HG02970 (cell line): ENCODE data around the gene SEMA3B.
"Not testable (repeated sequence)": the region's sequence is repeated elsewhere in the genome, so short reads cannot be mapped to it uniquely, and the experiment has no call there.

Experiments
- ATAC-seq: cut with Tn5 transposase; IDR thresholded peaks from one replicate; pipeline ENCODE4 v1.9.1; 2021; ENCODE audit warnings: mild to moderate bottlenecking, moderate library complexity, moderate number of reproducible peaks; ENCODE audit not compliant: unreplicated experiment, low FRiP score

SEMA3B gene

DNA sequence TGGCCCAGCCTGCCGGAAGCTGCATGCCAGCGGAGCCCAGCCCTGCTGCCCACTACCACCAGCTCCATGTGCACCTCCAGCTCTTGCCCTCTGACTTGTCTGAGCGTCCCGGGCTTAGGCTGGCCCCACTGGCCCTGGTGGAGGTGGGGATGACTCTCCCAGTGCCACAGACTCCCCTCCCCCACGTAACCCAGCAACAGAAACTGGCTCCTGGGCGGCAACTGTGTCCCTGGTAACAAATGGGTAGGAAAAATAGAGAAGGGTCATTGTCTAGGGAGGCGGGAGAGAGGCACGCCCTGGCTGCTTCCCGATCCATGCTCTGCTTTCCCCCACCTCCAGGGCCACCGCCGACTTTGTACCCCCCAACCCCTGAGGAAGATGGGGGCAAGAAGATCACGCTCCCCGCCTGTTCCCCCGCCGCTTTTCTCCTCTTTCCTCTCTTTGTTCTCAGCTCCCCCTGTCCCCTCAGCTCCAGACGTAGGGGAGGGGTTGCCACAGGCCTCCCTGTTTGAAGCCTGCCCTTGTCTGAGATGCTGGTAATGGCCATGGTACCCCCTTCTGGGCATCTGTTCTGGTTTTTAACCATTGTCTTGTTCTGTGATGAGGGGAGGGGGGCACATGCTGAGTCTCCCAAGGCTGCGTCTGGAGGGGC lies 10.8 kb upstream of the SEMA3B start:
- no peak for ATAC-seq

DNA sequence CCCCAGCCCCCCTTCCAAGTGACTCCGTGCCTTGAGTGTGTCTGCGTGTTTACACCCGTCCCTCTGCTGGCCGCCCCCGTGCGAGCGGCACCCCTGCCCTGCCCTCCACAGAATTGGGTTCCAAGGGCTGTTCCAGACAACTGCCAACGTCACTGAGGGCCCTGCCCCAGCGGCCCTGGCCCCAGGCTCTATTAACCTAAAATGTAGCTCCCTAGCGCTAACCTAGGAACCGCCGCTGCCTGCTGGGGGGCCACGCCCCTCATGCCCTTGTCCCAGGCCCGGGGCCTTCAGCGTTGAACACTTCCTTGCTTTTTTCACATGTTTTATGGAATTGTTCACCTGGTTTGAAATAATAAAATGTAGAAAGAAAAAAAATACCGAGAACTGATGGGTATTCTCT lies 10.0 kb upstream of the SEMA3B start:
- ATAC-seq: no peak

DNA sequence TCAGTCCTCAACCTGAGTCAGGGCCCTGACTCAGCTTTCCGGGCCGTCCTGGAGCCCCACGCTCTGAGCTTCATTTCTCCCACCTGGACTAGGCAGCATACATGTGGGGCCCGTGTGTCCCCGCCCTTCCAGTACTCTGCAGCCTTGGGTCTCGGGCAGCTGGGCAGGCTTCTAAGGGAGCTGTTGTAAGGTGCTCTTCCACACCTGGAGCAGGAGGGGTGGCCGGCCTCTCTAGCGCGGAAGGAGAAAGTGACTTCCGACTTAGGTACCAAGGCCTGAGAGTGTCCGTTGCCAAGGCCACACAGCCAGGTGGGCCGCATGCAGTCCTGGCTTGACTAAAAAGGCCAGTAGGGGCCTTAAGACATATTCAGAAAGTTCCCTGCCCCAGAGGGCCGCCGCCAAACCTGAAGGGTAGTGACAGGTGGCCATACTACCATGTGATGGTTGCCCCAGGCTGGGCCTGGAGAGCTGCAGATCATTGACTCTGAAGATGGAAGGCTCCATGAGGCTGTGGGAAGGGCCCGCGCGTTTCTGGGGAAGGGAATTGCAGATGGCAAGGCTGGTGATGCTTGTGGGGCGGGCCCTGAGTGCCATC lies 9.4 kb upstream of the SEMA3B start:
- ATAC-seq: peak; percentile 21

DNA sequence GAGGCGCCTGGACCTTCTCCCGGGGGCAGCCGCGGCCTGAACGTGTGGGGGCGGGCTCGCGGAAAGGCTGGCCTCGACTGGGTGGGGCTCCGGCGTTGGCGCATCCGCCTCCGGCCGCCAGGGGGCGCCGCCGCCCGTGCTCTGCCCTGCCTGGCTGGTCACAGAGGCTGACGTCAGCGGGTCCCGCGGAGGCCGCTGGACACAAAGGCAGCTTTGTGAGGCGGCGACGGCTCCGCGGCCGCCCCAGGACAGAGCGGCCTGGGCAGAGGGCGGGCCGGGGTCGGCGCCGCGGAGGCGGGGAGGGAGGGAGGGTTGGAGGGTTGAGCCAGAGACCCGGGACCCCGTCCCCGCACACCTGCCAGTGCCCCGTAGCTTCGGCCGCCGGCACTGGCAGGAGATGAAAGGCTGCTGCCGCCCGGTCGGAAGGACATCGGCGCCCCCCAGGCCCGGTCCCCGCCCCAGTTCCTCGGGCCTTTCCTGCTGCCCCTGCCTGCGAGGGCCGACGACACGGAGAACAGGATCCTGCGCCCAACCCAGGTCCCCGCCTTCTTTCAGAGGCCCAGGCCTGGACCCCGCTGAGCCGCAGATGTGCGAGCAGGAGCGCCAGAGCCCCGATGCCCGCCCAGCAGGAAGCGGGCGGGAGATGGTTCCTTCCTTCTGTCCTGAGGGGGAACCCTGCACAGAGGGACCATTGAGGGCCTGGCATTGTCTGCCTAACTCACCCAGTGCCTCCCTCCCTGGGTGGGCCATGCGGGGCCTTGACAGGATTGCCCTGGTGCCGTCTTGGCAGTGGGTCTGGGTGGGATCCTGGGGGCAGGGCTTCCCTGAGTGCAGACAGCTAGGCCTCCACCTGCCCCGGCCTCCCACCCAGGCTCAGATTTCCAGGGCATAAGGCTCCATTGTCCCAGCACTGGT lies 8.7 kb upstream of the SEMA3B start:
- peak; percentile 81 for ATAC-seq

DNA sequence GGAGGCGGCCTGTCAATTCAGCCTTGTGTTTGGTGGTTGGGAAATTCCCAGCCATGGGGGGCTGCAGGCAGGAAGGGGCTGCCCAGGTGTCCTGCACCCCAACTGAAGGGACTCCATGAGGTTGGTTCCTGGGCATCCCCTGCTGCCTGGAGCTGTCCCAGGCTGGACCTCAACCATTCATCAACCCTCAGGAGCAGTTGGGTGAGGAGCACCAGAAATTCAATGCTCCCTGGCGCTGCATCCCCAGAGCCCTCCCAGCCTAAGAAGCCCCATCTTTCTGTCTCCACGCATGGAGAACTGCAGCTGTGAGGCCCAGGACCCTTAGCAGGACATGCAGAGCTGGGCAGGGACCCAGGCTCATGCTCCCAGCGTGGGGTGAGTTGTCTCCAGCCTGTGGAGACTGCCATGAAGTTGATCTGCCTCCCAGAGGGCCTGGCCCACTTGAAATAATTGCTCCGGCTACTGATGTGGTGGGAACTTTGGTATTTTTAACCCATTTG lies 8.0 kb upstream of the SEMA3B start:
- ATAC-seq: no peak

DNA sequence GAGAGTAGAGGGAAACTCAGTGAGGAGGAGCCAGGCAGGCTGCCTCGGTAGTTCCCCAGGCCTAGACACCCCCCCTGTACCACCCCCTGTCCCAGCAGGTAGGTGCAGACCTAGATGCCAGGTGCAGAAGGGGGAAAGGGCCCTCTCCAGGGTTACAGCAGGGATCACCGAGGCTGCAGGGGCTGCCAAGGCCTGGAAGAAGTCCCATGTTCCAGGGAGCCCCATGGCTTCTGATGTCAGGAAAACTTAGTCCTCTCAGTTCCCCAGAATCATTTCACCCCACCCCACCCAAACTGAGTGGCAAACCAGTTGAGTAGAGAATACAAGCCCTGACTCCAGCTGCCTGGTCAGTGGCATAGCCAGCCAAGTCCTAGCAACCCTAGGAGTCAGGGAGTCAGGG lies 7.4 kb upstream of the SEMA3B start:
- no peak for ATAC-seq

DNA sequence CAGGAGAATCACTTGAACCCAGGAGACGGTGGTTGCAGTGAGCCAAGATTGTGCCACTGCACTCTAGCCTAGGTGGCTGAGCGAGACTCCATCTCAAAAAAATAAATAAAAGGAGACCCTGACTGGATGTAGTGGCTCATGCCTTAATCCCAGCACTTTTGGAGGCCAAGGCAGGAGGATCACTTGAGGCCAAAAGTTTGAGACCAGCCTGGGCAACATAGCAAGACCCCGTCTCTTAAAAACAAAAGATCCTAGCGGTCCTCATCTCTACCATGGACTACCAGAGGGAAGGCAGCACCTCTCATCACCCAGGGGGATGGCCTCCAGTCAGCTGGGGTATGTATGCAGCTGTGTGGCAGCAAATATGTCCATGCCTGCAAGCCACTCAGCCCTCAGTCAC lies 6.7 kb upstream of the SEMA3B start:
- not testable (repeated sequence) for ATAC-seq

DNA sequence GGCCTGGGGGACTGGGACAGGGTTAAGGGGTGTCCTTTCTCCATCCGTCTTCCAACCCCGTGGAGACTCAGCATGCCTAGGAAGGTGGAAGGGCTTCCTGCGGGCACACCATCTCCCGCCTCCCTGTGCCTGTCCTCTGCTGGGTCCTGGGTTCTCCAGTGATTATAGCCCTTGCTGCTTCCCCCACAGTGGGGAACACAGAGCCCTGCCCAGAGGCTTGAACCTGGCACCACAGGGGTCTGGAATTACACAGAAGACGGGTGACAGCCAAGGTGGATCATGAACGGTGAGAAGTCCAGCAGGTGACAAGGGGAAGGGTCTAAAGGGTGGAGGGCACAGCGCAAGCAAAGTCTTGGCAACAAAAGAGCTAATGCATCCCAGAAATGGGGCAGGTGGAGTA lies 6.2 kb upstream of the SEMA3B start:
- no peak for ATAC-seq

DNA sequence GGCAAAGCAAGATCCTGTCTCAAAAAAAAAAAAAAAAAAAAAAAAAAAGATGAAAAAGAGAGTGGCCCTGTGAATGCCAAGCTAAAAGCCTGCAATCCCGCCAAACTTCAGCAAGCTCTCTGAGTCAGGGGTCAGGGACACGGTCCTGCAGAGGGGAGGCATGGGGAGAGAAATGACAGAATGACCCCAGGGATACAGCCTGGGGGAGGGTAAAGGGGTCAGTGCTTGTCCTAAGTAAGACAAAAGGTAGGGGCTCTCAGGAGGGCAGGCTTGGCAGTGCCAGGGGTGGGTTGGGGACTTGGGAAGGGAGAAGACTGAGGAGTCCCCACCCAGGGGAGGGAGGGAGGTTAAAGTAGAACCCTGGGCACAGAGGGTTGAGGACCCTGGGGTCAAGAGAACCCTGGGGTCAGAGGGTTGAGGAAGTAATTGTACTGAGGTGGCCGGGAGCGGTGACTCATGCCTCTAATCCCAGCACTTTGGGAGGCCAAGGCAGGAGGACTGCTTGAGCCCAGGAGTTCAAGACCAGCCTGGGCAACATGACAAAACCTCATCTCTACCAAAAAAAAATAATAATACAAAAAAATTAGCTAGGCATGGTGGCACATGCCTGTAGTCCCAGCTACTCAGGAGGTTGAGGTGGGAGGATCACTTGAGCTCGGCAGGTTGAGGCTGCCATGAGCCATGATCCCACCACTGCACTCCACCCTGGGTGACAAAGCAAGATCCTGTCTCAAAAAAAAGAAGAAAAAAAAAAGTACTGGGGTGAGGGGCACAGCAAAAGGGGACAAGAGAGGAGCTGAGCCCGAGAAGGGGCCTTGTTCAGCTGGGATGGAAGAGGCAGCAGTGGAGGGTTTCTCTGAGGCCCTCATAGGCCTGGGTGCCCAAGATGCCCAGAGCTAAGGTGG lies 5.2 kb upstream of the SEMA3B start:
- no peak for ATAC-seq

DNA sequence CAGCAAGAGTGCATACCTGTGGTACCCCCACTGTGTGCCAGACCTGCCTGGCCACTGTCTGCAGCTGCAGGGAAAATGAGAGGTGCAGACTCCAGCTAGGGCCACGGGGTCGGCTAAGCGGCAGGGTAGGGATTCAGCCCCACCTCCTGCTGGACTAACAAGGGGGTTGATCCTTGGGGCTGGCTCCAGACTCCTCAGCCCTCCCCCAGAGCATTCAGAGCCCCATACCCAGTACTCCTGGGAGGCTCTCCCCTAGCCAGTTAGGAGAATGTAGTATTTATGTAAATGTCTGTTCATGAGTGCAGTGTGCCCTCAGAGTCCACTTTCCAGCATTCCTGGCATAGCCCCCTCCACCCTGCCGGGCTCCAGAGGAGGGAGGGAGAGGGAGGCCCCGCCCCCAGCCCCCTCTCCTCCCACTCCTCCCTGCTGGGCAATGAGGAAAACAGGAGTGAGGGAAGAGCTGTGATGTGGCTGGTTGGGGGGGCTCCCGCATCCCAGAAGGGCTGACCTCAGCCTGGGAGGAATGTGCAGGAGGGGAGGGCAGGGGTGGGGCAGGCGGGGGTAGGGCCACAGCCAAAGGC lies 4.5 kb upstream of the SEMA3B start:
- ATAC-seq: no peak

DNA sequence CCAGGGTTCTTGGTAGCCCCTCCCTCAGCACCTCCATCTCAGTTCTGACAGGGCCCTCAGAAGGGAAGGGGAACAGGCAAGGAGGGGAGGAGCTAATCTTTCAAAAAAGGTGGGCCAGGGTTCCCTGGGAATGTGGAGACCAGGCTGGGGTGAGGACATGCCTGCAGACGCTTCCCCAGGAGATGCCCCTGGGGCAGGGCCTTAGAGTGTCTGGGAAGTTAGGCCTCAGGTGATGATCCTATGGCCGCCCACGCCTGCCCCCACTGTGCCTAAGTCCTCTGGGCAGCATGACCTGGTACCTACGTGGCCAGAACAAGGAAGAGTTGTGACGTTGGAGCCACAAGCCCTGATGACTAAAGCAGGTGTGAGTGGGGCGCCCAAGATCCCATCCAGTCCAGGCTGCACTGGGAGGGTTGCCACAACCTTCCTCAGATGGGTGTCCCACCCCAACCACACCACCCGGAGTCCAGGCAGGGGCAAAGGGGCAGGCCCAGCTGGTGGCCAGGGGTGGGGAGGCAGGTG lies 3.9 kb upstream of the SEMA3B start:
- no peak for ATAC-seq

DNA sequence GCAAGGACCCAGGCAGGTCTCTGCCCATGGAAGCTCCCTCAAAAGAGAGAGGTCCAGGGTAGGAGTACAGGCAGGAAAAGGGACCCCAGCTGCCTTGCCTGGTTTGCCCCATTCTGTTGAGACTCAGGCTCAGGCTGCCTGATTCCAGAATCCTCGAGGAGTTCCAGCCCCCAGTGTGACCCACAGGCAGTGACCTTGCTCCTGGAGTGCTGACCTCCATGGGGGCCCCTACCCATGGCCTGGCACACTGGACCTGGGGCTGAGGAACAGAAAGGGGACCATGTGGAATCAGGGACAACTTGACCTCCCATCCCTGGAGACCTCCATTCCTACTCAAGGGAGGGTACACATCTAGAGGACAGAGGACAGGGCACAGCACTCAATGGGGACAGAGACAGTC lies 3.4 kb upstream of the SEMA3B start:
- ATAC-seq: no peak

DNA sequence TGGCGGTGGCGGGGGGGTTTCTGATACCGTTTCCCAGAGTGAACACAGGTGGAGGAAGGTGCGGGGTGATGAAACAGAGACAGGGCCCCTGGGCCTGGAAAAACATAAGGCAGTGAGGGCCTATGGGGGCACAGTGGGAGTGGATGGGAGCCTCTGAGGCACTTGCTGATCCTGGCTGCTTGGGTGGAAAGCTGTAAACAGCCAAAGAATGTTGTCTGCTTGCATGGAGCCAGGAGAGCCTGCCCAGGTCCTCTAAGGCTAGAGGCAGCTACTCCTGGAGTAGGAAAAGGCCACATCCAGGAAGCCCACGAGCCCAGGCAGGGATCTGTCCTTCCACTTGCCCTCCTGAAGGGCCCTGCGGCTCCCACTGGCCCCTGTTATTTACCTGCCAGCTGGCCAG lies 2.9 kb upstream of the SEMA3B start:
- no peak for ATAC-seq

DNA sequence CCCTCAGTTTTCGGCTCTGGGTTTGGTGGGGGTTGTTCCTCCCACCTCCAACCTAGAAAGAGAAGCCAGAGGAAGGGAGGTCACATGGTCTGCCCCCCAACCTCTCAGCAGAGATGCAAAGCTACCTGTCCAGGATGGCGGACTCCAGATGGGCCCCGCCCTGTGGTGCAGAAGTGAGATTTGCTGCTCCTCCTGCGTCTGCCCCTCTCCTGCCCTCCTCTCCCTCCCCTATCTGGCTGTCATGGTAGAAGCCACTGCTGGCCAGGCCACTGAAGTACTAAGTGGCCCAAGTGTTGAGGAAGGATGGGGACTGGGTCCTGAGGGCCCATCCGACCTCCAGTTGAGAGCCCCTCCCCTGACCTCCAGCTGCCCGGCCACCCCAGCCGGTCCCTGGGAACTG lies 2.1 kb upstream of the SEMA3B start:
- no peak for ATAC-seq

DNA sequence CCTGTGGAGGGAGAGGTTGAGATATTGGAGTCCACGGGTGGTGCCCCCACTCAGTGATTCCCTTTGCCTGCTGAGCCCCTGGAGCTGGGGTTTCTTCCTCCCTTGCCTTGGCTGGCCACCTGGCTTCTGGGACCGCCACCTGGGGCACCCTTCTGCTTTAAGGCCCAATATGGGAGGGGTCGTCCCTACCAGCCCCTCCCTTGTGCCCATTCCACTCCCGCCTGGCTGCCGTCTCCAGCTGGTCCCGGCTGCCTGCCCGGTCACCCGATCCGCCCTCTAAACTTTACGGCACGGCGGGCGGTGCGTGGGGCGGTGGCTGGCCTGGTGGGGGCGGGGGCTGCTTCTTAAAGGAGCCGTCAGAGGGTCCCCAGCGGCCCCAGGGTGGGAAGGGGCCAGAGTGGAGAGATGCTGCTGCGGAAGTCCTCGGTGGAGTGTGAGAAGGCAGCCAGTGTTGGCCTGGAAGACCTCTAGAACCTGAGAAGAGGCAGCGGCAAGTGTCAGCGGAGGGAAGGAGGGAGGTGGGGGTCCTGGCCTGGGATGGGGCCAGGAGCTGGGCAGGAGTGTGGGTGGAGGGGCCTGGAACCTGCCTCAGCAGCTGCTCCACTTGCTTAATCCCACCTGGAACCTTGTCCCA lies 1.6 kb upstream of the SEMA3B start:
- no peak for ATAC-seq

DNA sequence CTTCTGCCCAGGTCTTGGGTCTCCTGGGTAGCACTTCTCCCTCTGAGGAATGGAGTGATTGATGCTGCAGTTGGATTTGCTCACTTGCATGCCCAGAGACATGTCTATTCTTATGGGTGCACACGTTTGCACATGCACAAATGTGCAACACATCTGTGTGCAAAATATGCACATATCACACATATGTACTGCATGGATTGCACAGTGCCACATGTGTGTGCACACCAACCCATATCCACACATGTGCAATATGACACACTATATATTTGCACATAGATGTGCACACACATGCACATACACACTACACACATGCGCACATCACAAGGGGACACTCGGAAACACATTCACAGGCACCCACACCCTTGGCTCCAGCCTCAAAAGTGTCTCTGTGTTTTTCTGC lies 671 bp upstream of the SEMA3B start:
- no peak for ATAC-seq

DNA sequence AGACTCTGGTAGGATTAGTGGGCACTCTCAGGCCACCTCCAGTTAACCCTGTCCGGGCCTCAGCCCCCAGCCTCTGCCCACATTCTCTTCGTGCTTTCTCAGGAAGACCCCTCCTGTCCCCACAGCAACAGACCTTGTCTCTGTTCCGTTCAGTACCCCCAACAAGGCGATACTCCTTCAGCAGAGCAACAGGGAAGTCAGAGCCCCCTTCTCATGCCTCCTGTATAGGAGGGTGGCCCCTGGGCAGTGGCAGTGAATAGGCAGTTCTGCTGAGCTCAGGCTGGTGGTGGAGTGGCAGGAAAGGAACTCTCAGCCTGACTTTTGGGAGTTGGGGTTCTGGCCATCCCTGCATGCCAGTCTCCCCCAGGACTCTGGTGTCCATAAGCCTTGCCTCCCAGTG lies 513 bp downstream of the SEMA3B start:
- no peak for ATAC-seq

DNA sequence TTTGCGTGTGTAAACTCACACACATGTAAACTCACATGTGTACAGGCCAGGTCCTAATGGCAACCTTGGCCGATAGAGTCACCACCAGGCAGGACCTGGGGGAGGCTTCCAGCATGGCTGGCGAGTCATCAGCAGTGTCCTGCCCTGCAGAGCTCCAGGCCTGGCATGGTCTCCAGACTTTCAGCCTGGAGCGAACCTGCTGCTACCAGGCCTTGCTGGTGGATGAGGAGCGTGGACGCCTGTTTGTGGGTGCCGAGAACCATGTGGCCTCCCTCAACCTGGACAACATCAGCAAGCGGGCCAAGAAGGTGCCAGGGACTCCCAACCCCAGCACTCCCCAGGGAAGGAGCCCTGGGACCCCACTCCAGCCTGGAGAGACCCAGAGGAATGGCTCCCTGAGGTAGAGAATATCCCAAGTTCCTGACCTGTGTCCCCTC lies 1.0 kb downstream of the SEMA3B start:
- ATAC-seq: no peak
